ENCODE measurements around the gene PSMC4.

GRCh38 chr19:39970425-39970674, 615 bp upstream of the PSMC4 start:
- no peak for TF ChIP-seq EZH2 (IDR thresholded peaks at IDR 0.05)
- TF ChIP-seq EZH2phosphoT487 (IDR thresholded peaks at IDR 0.05; ENCODE audit: borderline replicate concordance): no peak
- TF ChIP-seq ELF1 (IDR thresholded peaks at IDR 0.05; ENCODE audit: borderline replicate concordance, low read depth): no peak
- no peak for TF ChIP-seq CTCF (IDR thresholded peaks at IDR 0.05 in 2 of 3, conservative IDR thresholded peaks at IDR 0.05 in 1 of 3; ENCODE audit: borderline replicate concordance in 1 of 3, insufficient read depth in 1 of 3, low read depth in 2 of 3, low read length in 2 of 3)
- no peak for TF ChIP-seq CEBPB (IDR thresholded peaks at IDR 0.05; ENCODE audit: low read depth)
- no peak for TF ChIP-seq ZNF274 (IDR thresholded peaks at IDR 0.05; ENCODE audit: low read depth, low read length)
- no peak for TF ChIP-seq YY1 (IDR thresholded peaks at IDR 0.05; ENCODE audit: extremely low read depth, insufficient replicate concordance, low read depth, low read length)
- TF ChIP-seq EGR1 (IDR thresholded peaks at IDR 0.05; ENCODE audit: low read depth): no peak
- TF ChIP-seq POLR2A (IDR thresholded peaks at IDR 0.05; ENCODE audit: borderline replicate concordance, extremely low read depth, insufficient read depth, insufficient read length): no peak
- TF ChIP-seq SRF (IDR thresholded peaks at IDR 0.05; ENCODE audit: low read depth): no peak
- TF ChIP-seq POLR2AphosphoS5 (IDR thresholded peaks at IDR 0.05; ENCODE audit: low read depth, low read length): no peak

All from HCT116 (cell line).